ENCODE measurements around the gene BCR.

BCR gene

GRCh38 chr22:23178512-23179254 lies 1.6 kb upstream of the BCR start:
- DNase-seq, result peak; percentile 52

- DNase-seq, result no peak
Observed at GRCh38 chr22:23179381-23180299, 669 bp upstream of the BCR start.

- no peak for DNase-seq
Observed at GRCh38 chr22:23180893-23181720, 798 bp downstream of the BCR start.

- no peak for DNase-seq
Observed at GRCh38 chr22:23181721-23182308, 1.5 kb downstream of the BCR start.

DNA sequence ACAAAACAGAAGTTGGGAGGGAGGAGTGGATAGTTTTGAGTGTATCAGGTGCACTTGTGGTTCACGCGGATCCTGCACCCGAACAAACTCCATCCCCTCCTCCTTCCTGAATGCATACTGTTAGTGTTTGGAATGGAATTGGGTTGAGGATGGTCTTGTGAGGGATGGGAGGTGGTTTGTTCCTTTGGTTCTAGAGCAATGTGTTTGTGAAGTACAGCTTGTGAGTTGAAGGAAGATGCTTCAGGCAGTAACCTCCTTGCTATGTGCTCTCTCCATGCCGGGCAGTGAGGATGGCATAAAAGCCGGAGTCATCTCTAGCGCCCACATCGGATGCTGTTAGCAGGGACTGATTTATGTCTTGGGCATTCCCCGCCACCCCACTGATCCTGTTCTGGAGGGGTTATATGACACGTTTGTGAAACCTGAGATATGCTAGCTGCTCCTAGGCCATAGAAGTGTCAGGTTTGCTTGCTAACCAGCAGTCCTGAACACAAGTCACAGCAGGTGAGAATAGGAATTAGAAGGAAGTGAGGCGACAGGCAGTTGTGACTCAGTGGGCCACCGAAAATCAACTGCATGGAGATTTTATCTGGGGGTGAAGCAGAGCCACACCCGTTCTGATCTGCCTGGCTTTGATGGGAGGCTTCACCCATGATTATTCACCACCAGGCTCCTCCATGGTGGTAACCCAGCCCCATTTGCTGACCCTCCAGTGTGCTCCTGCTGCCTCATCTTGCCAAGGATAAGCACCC lies 2.2 kb downstream of the BCR start:
- DNase-seq, result peak; percentile 87

- peak; percentile 7 for DNase-seq
Observed at GRCh38 chr22:23183061-23183698, 2.9 kb downstream of the BCR start.

DNA sequence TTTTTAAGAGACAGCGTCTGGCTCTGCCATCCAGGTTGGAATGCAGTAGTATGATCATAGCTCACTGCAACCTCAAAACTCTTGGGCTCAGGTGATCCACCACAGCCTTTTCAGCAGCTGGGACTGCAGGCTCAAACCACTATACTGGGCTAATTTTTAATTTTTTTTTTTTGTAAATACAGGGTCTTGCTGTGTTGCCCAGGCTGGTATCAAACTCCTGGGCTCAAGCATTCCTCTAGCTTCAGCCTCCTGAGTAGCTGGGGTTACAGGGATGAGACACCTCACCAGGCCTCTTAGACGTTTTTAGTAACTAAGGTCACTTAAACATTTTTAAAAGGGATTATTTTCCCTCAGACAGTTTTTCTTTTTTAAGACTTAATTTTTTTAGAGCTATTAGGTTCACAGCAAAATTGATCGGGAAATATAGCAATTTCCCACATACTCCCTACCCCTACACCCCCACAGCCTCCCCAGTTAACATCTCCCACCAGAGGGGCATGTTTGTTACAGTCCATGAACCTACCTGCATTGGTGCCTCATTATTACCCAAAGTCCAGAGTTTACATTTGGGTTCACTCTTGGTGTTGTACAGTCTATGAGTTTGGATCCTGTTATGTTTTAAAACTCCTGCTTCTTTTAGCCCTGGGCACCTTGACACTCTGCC lies 3.9 kb downstream of the BCR start:
- DNase-seq, result no peak

DNA sequence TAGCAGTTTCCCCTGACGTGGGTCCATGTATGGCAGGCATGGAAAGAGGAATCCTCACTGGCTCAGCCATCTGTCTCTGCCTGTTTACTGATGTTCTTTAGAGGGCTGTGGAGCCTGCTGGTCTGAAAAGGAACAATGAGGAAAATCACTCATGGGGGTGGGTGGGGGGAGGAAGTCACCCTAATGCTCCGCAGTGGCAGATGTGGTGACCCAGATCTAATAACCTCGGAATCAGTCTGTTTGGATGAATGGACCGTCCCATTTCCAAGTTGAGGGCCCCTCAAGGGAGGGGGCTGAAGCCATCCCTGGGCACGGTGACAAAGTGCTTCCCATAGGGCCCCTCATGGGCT lies 4.4 kb downstream of the BCR start:
- DNase-seq, result no peak

- no peak for DNase-seq
Observed at GRCh38 chr22:23187211-23187610, 6.9 kb downstream of the BCR start.

DNA sequence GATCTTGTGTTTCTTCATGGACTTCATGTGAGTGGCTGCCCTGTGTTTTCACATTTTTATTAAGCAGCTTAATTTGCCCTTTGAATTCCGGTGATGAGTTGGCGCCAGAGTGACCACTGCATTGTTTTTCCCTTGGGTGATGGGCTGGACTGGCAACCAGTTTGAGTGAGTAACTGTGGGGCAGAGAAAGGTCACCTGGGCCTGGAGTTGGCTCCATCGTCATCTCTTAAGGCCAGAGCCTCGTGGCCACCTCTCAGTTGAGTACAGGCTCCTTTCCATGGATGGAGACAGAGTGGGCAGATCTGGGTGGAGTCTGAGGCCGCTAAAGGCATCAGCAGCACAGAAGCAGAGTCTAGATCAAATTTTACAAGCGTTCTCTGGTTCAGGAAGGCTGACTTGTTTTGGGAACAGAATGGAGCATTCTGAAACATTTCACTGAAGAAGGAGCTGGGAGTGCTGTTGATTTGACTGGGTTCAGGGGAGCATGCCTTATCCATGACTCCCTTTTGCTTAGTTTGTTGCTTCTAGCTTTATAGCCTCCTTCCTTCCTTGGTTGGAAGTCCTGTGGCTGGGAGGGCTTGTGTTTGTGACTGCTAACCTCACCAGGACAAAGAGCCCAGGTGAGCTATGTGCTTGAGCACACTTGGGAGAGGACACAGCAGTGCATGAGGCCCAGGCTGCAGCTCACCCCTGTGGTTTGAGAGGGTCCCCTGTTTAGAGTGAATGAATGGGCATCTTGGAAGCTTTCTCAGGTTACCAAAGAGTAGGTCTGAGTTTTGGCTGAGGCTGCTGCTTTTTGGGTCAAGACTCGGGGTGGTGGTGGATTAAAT lies 7.8 kb downstream of the BCR start:
- no peak for DNase-seq

DNA sequence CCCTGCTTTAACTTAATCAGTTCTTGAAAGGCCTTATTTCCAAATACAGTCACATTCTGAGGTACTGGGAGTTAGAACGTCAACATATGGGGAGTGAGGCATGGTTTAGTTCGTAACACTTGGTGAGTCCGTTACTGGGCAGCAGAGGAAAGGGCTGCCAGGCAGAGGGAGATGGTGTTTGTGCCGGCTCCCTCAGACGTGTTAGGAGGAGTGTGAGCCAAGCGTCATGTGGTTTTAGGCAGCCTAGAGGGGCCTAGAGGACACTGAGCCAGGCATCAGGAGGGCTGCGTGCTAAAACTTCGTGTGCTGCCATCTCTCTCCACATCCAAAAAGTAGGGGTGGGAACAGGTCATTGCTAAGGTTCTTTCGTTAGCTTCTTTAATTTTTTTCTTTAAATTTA lies 10.2 kb downstream of the BCR start:
- DNase-seq, result no peak

- DNase-seq, result peak; percentile 92
Observed at GRCh38 chr22:23192133-23192532, 11.8 kb downstream of the BCR start.

- DNase-seq, result no peak
Observed at GRCh38 chr22:23192558-23192957, 12.2 kb downstream of the BCR start.

- no peak for DNase-seq
Observed at GRCh38 chr22:23193196-23193827, 13.0 kb downstream of the BCR start.

DNA sequence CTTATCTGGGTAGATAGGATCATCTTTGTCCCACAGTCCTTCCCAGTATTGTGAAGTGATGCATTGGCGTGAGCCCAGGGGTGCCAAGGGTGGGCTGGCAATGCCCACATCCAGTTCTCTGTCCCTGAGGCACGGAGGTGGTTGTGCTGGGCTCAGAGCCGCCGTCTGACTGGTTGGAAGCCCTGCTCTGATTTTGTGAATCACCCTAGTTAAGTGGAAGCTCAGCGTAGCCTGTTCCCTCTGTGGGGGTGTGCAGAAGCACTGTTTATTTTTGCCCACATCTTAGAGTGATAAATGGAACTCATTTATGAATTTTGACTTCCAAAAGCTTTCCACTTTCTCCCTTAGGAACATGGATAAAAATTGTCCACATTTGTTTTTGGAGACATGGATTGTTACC lies 13.6 kb downstream of the BCR start:
- DNase-seq, result no peak

DNA sequence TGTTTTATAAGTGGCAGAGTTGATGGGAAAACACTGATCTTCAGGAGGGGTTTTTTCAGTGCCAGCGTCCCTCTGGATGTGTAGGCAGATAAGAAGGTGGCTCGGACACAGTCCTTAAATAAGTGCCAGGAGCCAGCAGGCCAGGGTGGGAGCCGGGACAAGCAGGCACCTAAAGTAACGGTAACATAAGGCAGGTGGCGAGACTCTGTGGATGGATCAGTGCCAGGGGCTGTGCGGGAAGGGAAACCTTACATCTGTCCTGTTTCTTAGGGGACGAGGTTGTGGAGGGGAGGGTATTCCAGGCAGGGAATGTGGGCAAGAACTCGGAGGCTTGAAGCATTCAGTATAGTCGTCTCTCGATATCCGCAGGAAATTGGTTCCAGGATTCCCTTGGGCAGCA lies 15.9 kb downstream of the BCR start:
- no peak for DNase-seq

DNA sequence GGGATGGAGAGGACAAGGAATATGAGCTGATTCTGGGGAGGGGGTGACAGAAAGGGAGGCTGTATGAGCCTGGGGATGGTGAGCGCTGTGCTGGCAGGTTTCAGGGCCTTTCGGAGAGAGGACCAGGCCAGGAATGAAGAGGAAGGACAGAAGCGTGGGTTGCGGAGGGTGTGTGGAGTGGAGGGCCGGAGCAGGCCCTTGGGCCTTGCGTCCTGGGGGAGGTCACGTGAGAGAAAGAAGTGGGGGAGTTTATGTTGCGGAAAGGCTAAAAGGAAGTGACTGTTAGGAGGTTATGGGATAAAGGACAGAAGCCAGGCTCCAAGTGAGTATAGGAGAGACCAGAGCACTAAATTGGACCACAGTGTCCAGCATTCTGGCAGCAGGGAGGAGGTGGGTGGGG lies 17.5 kb downstream of the BCR start:
- DNase-seq, result no peak

DNA sequence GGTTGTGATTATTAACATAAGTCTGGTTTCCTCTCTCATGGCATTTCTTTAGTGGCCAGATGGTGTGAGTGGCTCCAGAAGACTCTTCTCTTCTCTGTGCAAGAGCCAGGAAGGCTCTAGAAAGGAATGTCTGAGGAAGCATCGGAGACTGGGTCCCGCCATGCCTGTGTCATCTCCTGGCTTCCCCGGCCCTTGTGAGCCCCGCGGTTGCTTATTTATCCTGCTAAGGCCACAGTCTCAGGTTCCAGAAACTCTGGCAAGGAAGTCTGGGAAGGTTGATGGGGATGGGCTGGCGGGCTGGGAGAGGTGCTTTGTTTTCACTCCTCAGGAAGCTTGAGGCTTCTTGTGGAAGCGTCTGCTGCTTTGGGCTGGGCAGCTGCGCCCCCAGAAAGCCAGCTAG lies 18.9 kb downstream of the BCR start:
- DNase-seq, result no peak

DNA sequence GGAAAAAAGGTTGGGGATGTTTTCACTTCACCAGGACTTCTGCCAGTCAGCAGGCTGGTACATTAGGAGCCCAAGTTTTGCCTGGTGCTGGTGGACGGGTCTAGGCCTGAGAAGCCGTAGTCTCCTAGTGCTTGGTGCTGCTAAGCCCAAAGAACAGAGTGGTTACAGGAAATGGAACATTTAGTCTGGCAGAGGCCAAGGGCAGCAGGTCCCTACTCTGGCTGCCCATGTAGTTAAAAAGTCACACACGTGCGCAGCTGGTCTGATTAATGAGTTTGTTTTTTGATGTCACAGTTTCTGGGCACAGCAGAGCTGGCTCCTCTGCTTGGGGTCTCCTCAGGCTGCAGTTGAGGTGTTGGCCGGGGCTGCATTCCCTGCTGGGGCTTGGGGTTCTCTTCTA lies 20.6 kb downstream of the BCR start:
- DNase-seq, result peak; percentile 16
